T-helper 2 cell treated with Interferon-gamma antibody and Interleukin-4, amounts not matched to agents 100 ng/mL and 5 ng/mL, for 36 hours (primary cell): Measurements from ENCODE around the gene RAD51B. TPM values are rescaled to one million over a fixed set of nuclear protein-coding genes. Genes with fewer than 3 reads are reported as not detected.

ENCODE experiments used
- intact Hi-C: fragments of 100-400 bp; cut with micrococcal nuclease; formaldehyde crosslinking; loops from one replicate; pipeline ENCODE4 v1.15.1; 2023
- total RNA-seq: library from RNA; stranded (reverse); gene quantifications from 2 replicates; pipeline ENCODE4 v1.2.3, GENCODE V29; 2022

RAD51B gene
- total RNA-seq, 1 donor from 2014 or later = 31.7 TPM

DNA sequence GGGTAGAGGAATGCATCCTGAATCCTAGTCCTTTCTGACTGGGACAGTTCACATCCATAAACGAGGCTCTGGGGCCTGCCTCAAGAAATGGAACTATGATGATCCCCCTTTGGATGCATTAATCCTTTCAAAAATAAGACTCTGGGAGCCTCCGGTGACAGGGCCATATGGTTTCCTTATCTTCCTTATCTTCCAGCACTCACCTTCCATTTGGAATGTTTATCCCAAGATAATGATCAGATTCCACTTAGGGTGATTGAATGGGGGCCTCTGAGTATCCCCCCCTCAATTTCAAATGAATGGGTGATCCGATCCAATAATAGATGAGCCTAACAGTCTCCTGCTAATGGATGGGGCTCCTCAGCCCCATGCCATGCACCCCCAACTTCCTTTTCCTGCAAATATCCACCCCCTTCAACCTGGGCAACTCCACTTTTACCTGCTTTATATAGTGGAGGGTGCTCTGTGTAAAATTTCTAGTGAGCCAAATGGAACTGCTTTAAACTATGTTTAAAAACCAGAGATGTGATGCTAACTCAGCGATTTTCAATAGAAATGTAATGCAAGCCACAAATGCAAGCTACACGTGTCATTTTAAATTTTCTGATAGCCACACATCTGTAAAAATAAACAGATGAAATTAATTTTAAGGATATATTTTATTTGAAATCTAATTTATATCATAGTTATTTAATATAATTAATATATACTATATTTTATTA lies 815.5 kb downstream of the RAD51B start:
- intact Hi-C loops = no loop called here

- intact Hi-C loops = no loop called here
These were observed 817.0 kb downstream of the RAD51B start for GRCh38 chr14:68636597-68636996.

- intact Hi-C loops = no loop called here
These were observed 817.8 kb downstream of the RAD51B start for GRCh38 chr14:68637106-68638021.

DNA sequence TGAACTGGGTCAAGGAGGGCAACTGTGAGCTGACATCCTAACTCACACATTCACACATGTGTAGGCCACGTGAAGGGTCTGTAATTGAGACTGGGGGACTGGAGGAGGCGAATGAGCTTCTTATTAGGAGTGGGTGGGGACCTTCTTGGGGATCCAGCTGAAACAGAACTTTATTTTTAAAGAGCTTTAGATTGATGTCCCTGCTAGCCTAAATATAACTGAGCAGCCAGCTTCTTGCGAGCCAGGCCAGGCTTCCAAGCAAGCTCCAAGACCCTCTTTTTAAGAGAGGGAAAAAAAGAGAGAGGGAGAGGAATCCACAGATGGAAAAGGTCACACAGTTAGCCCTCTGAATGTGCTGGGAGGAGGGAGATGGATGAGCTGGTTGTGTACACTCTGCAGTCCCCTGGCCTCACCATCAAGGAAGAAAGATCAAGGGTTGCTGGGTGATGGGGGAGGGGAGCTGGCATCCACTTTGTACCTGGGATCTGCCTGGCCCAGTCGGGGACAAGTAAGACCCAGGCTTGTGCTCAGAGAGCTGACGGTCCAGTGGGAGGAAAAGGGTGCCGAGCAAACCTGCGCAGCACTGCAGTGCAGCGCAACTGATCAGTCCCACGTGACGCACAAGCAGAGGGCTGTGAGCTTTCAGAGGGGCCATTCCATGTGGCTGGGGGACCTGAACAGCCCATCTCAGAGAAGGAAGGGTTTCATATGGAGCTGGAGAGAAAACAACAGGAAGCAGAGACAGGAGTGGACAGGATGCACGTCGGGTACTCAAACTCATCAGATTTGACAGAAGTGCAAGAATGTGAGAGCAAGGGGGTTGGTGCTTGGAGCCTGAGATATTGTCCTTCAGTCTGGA lies 818.8 kb downstream of the RAD51B start:
- intact Hi-C loops = no loop called here

GRCh38 chr14:68639000-68639757 lies 819.6 kb downstream of the RAD51B start:
- intact Hi-C loops = no loop called here

DNA sequence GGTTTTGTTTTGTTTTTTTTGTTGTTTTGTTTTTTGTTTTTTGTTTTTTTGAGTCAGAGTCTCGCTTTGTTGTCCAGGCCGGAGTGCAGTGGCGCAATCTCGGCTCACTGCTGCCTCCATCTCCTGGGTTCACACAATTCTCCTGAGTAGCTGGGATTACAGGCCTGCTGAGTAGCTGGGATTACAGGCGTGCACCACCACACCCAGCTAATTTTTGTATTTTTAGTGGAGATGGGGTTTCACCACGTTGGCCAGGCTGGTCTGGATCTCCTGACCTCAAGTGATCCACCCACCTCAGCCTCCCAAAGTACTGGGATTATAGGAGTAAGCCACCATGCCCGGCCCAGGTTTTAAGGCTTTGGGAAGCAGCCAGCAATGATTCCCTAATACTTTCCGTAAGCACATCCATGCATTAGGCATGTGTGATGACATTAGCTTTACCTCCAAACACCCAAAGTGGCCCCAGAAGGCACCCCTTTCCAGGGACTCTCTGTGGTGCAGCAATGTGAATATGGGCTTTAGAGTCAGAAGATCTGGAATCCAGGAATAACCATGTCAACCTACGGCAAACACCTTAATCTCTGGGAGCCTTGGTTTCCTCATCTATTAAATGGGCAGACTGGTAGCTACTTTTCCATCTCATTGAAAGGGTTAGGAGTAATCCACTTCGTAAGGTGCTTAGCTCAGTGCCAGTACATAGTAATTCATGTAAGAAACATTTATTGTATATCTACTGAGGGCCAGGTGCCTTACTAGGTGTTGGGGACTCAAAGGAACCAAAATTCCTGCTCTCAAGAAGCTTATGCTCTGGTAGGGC lies 820.4 kb downstream of the RAD51B start:
- intact Hi-C loops = no loop called here

GRCh38 chr14:68643673-68644072 lies 824.1 kb downstream of the RAD51B start:
- intact Hi-C loops = no loop called here

DNA sequence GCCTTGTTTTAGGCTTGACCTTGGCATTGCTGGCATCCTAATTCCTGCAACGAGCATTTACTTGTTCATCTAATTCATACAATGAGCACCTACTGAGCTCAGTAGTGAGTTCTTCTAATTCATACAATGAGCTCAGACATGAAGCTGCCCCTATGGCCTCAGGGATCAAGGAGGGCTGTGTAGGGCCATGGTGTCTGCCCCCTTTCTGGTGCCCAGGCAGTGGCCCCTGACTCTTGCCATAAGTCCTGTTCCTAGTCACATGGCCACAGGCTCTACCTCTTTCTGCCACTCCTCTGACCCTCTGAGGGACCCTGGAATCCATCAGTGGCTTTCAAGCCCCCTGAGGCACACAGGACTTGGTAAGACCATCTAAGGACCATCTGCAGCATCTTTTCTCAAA lies 824.5 kb downstream of the RAD51B start:
- intact Hi-C loops = no loop called here

DNA sequence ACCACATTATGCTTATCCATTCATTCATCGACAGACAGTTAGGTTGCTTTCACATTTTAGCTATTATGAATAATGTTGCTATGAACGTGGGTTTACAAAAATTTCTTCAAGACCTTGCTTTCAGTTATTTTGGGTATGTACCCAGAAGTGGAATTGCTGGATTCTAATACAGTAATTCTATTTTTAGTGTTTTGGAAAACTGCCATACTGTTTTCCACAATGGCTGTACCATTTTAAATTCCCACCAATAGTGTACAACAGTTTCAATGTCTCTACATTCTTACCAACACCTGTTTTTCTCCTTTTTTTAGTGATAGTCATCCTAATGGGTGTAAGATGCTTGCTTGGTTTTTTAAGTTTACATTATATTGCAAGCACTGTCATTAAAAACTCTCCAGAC lies 825.8 kb downstream of the RAD51B start:
- intact Hi-C loops = no loop called here

- intact Hi-C loops = no loop called here
These were observed 830.1 kb downstream of the RAD51B start for GRCh38 chr14:68649476-68650189.

DNA sequence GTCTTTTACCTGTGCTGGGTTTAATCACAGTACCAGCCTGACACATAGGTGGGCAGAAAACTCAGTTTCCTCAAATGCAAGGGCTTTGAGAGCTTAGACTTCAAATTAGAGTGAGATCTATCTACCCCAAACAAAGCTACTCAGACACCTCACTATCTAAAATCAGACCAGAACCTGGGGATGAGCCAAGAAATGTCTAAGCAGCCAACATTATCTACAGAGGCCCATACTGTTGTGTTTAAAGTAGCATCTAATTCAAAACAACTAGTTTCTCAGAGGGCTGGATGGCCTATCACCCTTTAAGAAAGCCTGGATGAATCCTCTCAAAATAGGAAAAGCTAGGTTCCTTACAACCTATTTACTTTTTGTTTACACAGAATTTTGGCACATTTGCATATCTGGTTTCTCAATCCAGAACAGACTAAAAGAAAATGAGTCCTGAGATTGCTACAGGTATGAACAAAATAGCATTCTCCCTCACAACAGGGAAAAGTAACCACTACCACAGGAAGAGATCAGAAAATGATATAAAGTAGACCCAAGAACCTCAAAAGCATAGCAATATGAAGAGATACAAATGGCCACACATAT lies 830.9 kb downstream of the RAD51B start:
- intact Hi-C loops = no loop called here

- intact Hi-C loops = no loop called here
These were observed 831.5 kb downstream of the RAD51B start for GRCh38 chr14:68651075-68651474.

DNA sequence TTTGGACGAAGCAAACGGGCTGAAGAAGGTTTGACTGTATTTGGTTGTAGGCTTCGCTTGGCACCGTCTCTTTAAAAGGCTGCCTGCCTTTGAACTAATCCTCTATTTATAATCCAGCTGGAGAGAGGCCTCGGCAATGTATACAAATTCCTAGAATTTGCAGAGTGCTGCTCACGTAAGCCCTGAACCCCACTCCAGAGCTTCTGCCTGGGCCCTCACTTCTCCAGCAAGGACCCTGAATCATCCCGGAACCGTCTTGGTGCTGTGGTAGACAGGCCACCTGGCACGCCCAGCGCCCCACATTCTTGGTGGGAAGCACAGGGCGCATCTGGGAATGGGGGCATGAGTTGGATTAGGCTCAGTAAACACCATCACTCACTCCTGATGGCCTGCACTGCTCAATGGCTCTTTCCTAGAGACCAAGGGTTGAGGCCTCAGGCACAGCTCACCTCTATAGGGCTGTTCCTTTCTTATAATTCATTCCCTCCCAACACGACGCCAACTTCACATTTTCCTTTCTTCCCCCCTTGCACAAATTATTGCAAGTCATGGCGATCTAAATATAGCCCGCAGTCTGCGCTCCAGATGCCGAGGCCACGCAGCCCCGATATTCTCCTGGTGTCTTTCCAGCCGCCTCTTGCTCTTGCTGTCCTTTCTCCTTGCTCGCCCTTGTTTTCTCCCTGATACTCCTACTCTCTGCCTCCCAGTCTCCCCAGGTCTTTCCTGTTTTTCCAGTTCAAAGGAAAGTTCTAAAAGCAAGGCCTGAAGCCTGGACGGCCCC lies 832.3 kb downstream of the RAD51B start:
- intact Hi-C loops = no loop called here

- intact Hi-C loops = no loop called here
These were observed 832.8 kb downstream of the RAD51B start for GRCh38 chr14:68652433-68652690.

DNA sequence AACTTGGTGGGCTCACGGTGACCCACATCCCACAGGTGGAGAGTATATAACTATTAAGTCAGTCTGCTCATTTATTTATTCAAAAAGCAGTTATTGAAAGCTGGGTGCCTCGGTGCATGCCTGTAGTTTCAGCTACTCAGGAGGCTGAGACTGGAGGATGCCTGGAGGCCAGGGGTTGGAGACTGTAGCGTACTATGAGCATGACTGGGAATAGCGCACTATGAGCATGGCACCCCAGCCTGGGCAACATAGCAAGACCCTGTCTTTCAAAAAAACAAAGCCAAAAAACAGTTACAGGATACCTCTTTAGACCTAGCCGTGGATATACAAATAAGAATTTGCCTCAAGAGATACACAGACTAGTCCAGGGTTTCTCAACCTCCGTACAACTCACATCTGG lies 833.5 kb downstream of the RAD51B start:
- intact Hi-C loops = no loop called here

GRCh38 chr14:68653804-68654203 lies 834.2 kb downstream of the RAD51B start:
- intact Hi-C loops = no loop called here

GRCh38 chr14:68654471-68654941 lies 834.9 kb downstream of the RAD51B start:
- intact Hi-C loops = no loop called here
